A549 (cell line): ENCODE results near the gene B4GALT7. TPM values are rescaled to one million over a fixed set of nuclear protein-coding genes. Genes with fewer than 3 reads are reported as not detected.
A peak's percentile ranks its signal among the peaks of the same experiment; 100 is the strongest.

ENCODE experiments used
- ATAC-seq, 2 experiments: fragments of 200-7000 bp in 1 of 2; fragments of >200 bp in 1 of 2; cut with Nextera tagmentation in 1 of 2; cut with Tn5 transposase in 1 of 2; 3 replicates each; pipeline versions ENCODE4 v1.8.0 to v1.9.1; 2018 to 2020; ENCODE audit warnings: mild to moderate bottlenecking in 1 of 2, moderate library complexity in 1 of 2
- CTCF ChIA-PET: fragments of 300-600 bp; sonication (Branson Sonifier 250); formaldehyde crosslinking; extraction: SDS; loops from one replicate; lab custom pipeline; 2021; ENCODE audit warnings: antibody characterized with exemption, inconsistent platforms; lab: Yijun Ruan, JAX
- POLR2A ChIA-PET: fragments of 350-600 bp; formaldehyde crosslinking; extraction: SDS; loops from one replicate; lab custom pipeline; 2021; ENCODE audit warnings: antibody characterized with exemption, inconsistent platforms; lab: Yijun Ruan, JAX
- DNase-seq, 2 experiments: peaks; one replicate each; pipeline versions ENCODE4 v3.0.0 to v3.0.0-alpha.2; 2011 to 2016; ENCODE audit warnings: low read depth in 1 of 2, low spot score in 1 of 2
- FAIRE-seq: peaks from 2 replicates; lab custom pipeline; 2011; peaks lifted over from hg19 to GRCh38; lab: Jason Lieb, UNC
- H3K27ac ChIP-seq, 2 experiments: fragments of >200 bp; sonication (Bioruptor Twin); formaldehyde crosslinking; 3 replicates each; pipeline ENCODE4 v1.5.1; 2016 to 2017
- H3K4me1 ChIP-seq: fragments of >200 bp; sonication (Bioruptor Twin); formaldehyde crosslinking; 3 replicates; pipeline ENCODE4 v1.6.1; 2016
- H3K4me2 ChIP-seq: fragments of >200 bp; sonication (Bioruptor Twin); formaldehyde crosslinking; 3 replicates; pipeline ENCODE4 v1.6.1; 2016
- H3K4me3 ChIP-seq: fragments of >200 bp; sonication (Bioruptor Twin); formaldehyde crosslinking; 3 replicates; pipeline ENCODE4 v1.5.1; 2016
- H3K9me3 ChIP-seq: fragments of >200 bp; sonication (Bioruptor Twin); formaldehyde crosslinking; 3 replicates; pipeline ENCODE4 v1.6.1; 2016
- CEBPB ChIP-seq, 2 experiments: fragments of >200 bp in 1 of 2; sonication (Bioruptor Twin) in 1 of 2; formaldehyde crosslinking in 1 of 2; IDR thresholded peaks; 2 replicates each; pipeline ENCODE4 v1.6.1; 2012 to 2016
- CHD2 ChIP-seq: fragments of 150-350 bp; IDR thresholded peaks from 2 replicates; pipeline ENCODE4 v1.6.1; 2014; ENCODE audit warnings: low read length; ENCODE audit not compliant: partially characterized antibody
- CHD4 ChIP-seq: fragments of 200-600 bp; sonication (generic); IDR thresholded peaks from 2 replicates; pipeline ENCODE4 v1.6.1; 2016; ENCODE audit warnings: antibody characterized with exemption, mild to moderate bottlenecking, borderline replicate concordance
- EHMT2 ChIP-seq: fragments of 200-600 bp; sonication (generic); IDR thresholded peaks from 2 replicates; pipeline ENCODE4 v1.6.1; 2016; ENCODE audit warnings: antibody characterized with exemption, low read depth, mild to moderate bottlenecking, moderate library complexity
- ESRRA ChIP-seq: fragments of 150-350 bp; IDR thresholded peaks from 2 replicates; pipeline ENCODE4 v1.6.1; 2014; ENCODE audit warnings: mild to moderate bottlenecking, low read length, borderline replicate concordance
- FOSL2 ChIP-seq, 2 experiments: fragments of 450-650 bp in 1 of 2; fragments of >200 bp in 1 of 2; sonication (Bioruptor Twin) in 1 of 2; formaldehyde crosslinking; IDR thresholded peaks; 2 replicates each; pipeline versions ENCODE4 v1.5.0 to v1.6.1; 2016 to 2020; ENCODE audit warnings: mild to moderate bottlenecking in 1 of 2, moderate library complexity in 1 of 2
- GATA3 ChIP-seq: IDR thresholded peaks from 2 replicates; pipeline ENCODE4 v1.6.1; 2012; ENCODE audit warnings: borderline replicate concordance
- HDAC2 ChIP-seq: fragments of 200-600 bp; sonication (generic); IDR thresholded peaks from 2 replicates; pipeline ENCODE4 v1.6.1; 2016
- KDM1A ChIP-seq: fragments of 200-600 bp; sonication (generic); IDR thresholded peaks from 2 replicates; pipeline ENCODE4 v1.6.1; 2016; ENCODE audit warnings: low read depth, mild to moderate bottlenecking
- MAFK ChIP-seq: fragments of 450-650 bp; IDR thresholded peaks from 2 replicates; pipeline ENCODE4 v1.6.1; 2014; ENCODE audit not compliant: partially characterized antibody
- MAZ ChIP-seq: fragments of 150-350 bp; IDR thresholded peaks from 2 replicates; pipeline ENCODE4 v1.6.1; 2014; ENCODE audit warnings: antibody characterized with exemption, low read depth, low read length, borderline replicate concordance
- NPAS2 ChIP-seq: fragments of 250-450 bp; sonication (Bioruptor Pico); IDR thresholded peaks from 2 replicates; pipeline ENCODE4 v1.8.0; 2022; ENCODE audit warnings: mild to moderate bottlenecking, moderate library complexity, borderline replicate concordance
- PHF8 ChIP-seq: fragments of 200-600 bp; sonication (generic); IDR thresholded peaks from 2 replicates; pipeline ENCODE4 v1.6.1; 2016; ENCODE audit warnings: low read depth, mild to moderate bottlenecking, antibody characterized with exemption, moderate library complexity, borderline replicate concordance
- POLR2A ChIP-seq: IDR thresholded peaks from 2 replicates; pipeline ENCODE4 v1.6.1; 2012; ENCODE audit warnings: mild to moderate bottlenecking, low read length
- RAD21 ChIP-seq, 2 experiments: fragments of >200 bp in 1 of 2; sonication (Bioruptor Twin) in 1 of 2; formaldehyde crosslinking in 1 of 2; IDR thresholded peaks in 1 of 2; conservative IDR thresholded peaks in 1 of 2; 2 replicates in 1 of 2; 3 replicates in 1 of 2; pipeline ENCODE4 v1.6.1; 2012 to 2018; ENCODE audit warnings: inconsistent platforms in 1 of 2
- SMC3 ChIP-seq: fragments of >200 bp; sonication (Bioruptor Twin); formaldehyde crosslinking; IDR thresholded peaks from 3 replicates; pipeline ENCODE4 v1.6.1; 2018; ENCODE audit warnings: inconsistent platforms
- TFCP2L1 ChIP-seq: fragments of 250-450 bp; sonication (Bioruptor Pico); IDR thresholded peaks from 2 replicates; pipeline ENCODE4 v1.5.0; 2021; ENCODE audit warnings: mild to moderate bottlenecking
- ZC3H11A ChIP-seq: fragments of 450-650 bp; IDR thresholded peaks from 2 replicates; pipeline ENCODE4 v1.6.1; 2014; ENCODE audit warnings: antibody characterized with exemption, mild to moderate bottlenecking
- ZSCAN20 ChIP-seq: fragments of 250-450 bp; sonication (Bioruptor Pico); IDR thresholded peaks from 2 replicates; pipeline ENCODE4 v1.8.0; 2022; ENCODE audit warnings: mild to moderate bottlenecking, moderate library complexity
- WGBS: methylation state at CpG from one replicate; pipeline ENCODE4 v1.1.6; 2017; ENCODE audit errors: missing lambda C conversion rate; 5-methylcytosine and 5-hydroxymethylcytosine counted together
- polyA plus RNA-seq, 4 experiments: library from polyadenylated mRNA; depleted of rRNA in 3 of 4; stranded (reverse); fragments of >200 nt; fragmentation: RNase III in 1 of 4; extraction: RNeasy Plus Mini Kit Qiagen cat#74134 plus additional on column Dnase treatment in 1 of 4; gene quantifications; 2 replicates in 3 of 4; 3 replicates in 1 of 4; pipeline ENCODE4 v1.2.3, GENCODE V29; 2011 to 2017
- TF ChIP-seq, protein P1 (sequence below): fragments of >200 bp; sonication (Bioruptor Twin); formaldehyde crosslinking; IDR thresholded peaks from 3 replicates; pipeline ENCODE4 v1.5.1; 2016
- TF ChIP-seq, protein P2 (sequence below): fragments of >200 bp; sonication (Bioruptor Twin); formaldehyde crosslinking; IDR thresholded peaks from 3 replicates; pipeline ENCODE4 v1.6.1; 2016
- TF ChIP-seq, protein P3 (sequence below): fragments of 250-450 bp; sonication (Bioruptor Pico); IDR thresholded peaks from 2 replicates; pipeline ENCODE4 v1.5.0; 2021; ENCODE audit warnings: mild to moderate bottlenecking, moderate library complexity, borderline replicate concordance
- TF ChIP-seq, protein P4 (sequence below): fragments of 450-650 bp; IDR thresholded peaks from 2 replicates; pipeline ENCODE4 v1.6.1; 2014; ENCODE audit warnings: antibody characterized with exemption

Gene B4GALT7
- polyA plus RNA-seq, 2 of the 4 experiments (the other 2 are of a cell fraction), result 13.0 to 18.0 TPM

DNA sequence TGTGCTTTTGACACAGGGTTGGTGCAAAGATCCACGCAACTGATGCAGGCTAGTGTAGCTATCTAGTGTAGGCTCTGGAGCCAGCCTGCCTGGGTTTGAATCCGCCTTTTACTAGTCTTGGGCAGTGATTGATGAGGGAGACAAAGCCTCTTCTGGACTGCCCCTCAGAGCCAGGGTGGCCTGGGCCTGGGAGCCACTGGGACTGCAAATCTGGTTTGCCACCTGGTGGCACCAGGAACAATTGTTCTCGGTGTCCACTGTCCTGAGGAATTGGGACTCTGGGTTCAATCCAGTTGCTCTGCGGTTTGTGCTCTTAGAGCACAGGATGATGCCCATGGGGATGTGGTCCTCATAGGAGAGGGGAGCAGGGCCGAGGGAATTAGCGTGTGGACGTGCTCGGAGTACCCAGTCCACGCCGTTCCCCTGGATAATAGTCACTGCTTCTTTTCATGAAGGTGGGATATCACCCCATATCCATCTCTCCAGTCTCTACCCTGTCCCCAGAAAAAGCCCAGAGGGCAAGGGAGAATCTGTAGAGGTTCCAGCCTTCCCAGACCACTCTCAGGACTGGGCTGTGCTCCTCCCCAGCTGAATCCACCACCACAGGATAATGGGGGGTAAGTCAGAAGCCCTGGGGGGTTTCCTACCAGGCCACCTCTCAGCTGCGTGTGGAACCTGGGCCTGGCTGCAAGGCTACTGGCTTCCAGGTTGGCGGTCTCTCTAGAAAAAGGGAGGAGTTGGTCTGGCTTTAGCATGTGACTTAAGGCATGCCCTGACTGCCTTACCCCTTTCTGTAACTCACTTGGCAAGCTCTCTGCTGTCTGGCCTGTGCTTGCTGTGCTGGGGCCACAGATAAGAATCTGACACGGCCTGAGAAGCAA is 1.9 kb downstream of the B4GALT7 start:
- no peak for FAIRE-seq
- CTCF ChIA-PET, result interaction anchor here (1.0 to 1.9 kb wide), 4 partner anchors 9 to 197 kb away, joined by 3 to 9 read pairs (median 5); no protein-coding TSS in a partner anchor
- H3K9me3 ChIP-seq, result no peaks in the 10 kb centered on the region
- 81% methylated on average over 13 of the region's 13 CpGs for WGBS
- no peak overlapping the region for H3K4me3 ChIP-seq
- peak; percentile 25 to 45; a peak in 3 of 6 replicates for ATAC-seq
- POLR2A ChIA-PET, result no interaction called here
- peak overlapping the region; percentile 94; the same call in 2 of the 3 replicates for H3K4me2 ChIP-seq
- H3K4me1 ChIP-seq, result peaks cover 20% of the 10 kb centered on the region; the same call in 2 of the 3 replicates
- H3K27ac ChIP-seq, result no peak overlapping the region
- TF ChIP-seq, protein P1, sequence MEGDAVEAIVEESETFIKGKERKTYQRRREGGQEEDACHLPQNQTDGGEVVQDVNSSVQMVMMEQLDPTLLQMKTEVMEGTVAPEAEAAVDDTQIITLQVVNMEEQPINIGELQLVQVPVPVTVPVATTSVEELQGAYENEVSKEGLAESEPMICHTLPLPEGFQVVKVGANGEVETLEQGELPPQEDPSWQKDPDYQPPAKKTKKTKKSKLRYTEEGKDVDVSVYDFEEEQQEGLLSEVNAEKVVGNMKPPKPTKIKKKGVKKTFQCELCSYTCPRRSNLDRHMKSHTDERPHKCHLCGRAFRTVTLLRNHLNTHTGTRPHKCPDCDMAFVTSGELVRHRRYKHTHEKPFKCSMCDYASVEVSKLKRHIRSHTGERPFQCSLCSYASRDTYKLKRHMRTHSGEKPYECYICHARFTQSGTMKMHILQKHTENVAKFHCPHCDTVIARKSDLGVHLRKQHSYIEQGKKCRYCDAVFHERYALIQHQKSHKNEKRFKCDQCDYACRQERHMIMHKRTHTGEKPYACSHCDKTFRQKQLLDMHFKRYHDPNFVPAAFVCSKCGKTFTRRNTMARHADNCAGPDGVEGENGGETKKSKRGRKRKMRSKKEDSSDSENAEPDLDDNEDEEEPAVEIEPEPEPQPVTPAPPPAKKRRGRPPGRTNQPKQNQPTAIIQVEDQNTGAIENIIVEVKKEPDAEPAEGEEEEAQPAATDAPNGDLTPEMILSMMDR, result peak; percentile 23; the same call in 1 of the 3 replicates
- TF ChIP-seq MAFK (no peak), CEBPB (IDR thresholded peaks at IDR 0.05) (no peak), HDAC2 (no peak), PHF8 (no peak), SMC3 (0 out of 3 replicates have a peak, but pooled peaks have one; percentile 16), CHD2 (no peak), ESRRA (no peak), MAZ (no peak), CHD4 (no peak), ZC3H11A (no peak), ZSCAN20 (no peak), FOSL2 (IDR thresholded peaks at IDR 0.05) (no peak), FOSL2 (CRISPR knock-in tag; IDR thresholded peaks at IDR 0.05) (no peak), TFCP2L1 (no peak), KDM1A (no peak), EHMT2 (no peak), RAD21 (conservative IDR thresholded peaks at IDR 0.05 in 1 of 2, IDR thresholded peaks at IDR 0.05 in 1 of 2) (peak in 1 of 2 experiments; percentile 42; a peak in 2 of 5 replicates)
- DNase-seq, result peak; percentile 33 to 52

DNA sequence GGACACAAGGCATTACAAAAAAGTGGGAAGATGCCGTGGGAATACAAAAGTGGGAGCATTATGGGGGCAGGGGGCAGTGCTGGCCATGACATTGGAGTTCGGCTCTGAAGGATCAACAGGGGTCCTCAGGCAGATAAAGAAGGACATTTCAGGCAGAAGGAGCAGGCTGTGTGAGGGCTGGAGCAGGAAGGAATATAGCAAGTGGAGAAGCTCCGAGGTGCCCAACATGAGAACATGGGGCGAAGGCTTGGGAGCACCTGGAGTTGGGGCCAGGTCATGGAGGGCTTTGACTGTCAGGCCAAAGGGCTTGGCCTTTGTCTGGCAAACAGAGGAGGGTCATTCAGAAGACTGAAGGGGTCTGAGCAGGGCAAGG is 2.5 kb downstream of the B4GALT7 start:
- no peak for FAIRE-seq
- TF ChIP-seq, protein P2, sequence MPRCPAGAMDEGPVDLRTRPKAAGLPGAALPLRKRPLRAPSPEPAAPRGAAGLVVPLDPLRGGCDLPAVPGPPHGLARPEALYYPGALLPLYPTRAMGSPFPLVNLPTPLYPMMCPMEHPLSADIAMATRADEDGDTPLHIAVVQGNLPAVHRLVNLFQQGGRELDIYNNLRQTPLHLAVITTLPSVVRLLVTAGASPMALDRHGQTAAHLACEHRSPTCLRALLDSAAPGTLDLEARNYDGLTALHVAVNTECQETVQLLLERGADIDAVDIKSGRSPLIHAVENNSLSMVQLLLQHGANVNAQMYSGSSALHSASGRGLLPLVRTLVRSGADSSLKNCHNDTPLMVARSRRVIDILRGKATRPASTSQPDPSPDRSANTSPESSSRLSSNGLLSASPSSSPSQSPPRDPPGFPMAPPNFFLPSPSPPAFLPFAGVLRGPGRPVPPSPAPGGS, result no peak
- TF ChIP-seq, protein P3, sequence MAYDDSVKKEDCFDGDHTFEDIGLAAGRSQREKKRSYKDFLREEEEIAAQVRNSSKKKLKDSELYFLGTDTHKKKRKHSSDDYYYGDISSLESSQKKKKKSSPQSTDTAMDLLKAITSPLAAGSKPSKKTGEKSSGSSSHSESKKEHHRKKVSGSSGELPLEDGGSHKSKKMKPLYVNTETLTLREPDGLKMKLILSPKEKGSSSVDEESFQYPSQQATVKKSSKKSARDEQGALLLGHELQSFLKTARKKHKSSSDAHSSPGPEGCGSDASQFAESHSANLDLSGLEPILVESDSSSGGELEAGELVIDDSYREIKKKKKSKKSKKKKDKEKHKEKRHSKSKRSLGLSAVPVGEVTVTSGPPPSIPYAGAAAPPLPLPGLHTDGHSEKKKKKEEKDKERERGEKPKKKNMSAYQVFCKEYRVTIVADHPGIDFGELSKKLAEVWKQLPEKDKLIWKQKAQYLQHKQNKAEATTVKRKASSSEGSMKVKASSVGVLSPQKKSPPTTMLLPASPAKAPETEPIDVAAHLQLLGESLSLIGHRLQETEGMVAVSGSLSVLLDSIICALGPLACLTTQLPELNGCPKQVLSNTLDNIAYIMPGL (CRISPR knock-in tag), result no peak
- TF ChIP-seq NPAS2 (CRISPR knock-in tag), result no peak
- TF ChIP-seq GATA3, result no peak
- no peak for TF ChIP-seq KDM1A
- TF ChIP-seq, protein P4, sequence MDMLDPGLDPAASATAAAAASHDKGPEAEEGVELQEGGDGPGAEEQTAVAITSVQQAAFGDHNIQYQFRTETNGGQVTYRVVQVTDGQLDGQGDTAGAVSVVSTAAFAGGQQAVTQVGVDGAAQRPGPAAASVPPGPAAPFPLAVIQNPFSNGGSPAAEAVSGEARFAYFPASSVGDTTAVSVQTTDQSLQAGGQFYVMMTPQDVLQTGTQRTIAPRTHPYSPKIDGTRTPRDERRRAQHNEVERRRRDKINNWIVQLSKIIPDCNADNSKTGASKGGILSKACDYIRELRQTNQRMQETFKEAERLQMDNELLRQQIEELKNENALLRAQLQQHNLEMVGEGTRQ, result no peak
- TF ChIP-seq POLR2A, result no peak
- 95% methylated on average over 4 of the region's 4 CpGs for WGBS
- ATAC-seq, result no peak
- ChIA-PET POLR2A (no interaction called here), CTCF (interaction anchor here (1.0 to 1.8 kb wide), 4 partner anchors 9 to 198 kb away, joined by 3 to 9 read pairs (median 4); no protein-coding TSS in a partner anchor)
- Histone ChIP-seq H3K9me3 (no peaks in the 10 kb centered on the region), H3K4me1 (peaks cover 23% of the 10 kb centered on the region; the same call in 2 of the 3 replicates), H3K4me3 (no peak overlapping the region), H3K4me2 (no peak overlapping the region), H3K27ac (no peak overlapping the region)
- no peak for DNase-seq
